GM18867 (cell line): Measurements from ENCODE around the gene GNG10.

Experiments
- ATAC-seq: cut with Tn5 transposase; IDR thresholded peaks from one replicate; pipeline ENCODE4 v1.9.1; 2021; ENCODE audit warnings: mild to moderate bottlenecking, moderate library complexity; ENCODE audit not compliant: unreplicated experiment

Gene GNG10

GRCh38 chr9:111719541-111719940 is 58.1 kb downstream of the GNG10 start:
- no peak for ATAC-seq
